HepG2 (cell line): Measurements from ENCODE around the gene FCAMR. TPM values are rescaled to one million over a fixed set of nuclear protein-coding genes. Genes with fewer than 3 reads are reported as not detected.
A peak's percentile ranks its signal among the peaks of the same experiment; 100 is the strongest.

Experiments used
- ATAC-seq: fragments of 200-7000 bp; cut with Tn5 transposase; 3 replicates; pipeline ENCODE4 v1.9.1; 2020; ENCODE audit warnings: mild to moderate bottlenecking, moderate library complexity
- BruUV-seq: library from RNA; stranded (reverse); fragments of 400-500 nt; replicated peaks from 2 replicates; lab custom pipeline; 2021; lab: Mats Ljungman, UMichigan
- CTCF ChIA-PET: fragments of 300-600 bp; formaldehyde crosslinking; extraction: SDS; loops from one replicate; lab custom pipeline; 2021; ENCODE audit warnings: low total read pairs, inconsistent platforms, low intra/inter-chr PET ratio; lab: Yijun Ruan, JAX
- POLR2A ChIA-PET: fragments of 350-600 bp; sonication (Branson Sonifier 250); formaldehyde crosslinking; loops from one replicate; lab custom pipeline; 2020; ENCODE audit warnings: antibody characterized with exemption, inconsistent platforms; lab: Yijun Ruan, JAX
- DNase-seq: peaks from one replicate; pipeline ENCODE4 v3.0.0-alpha.2; 2015; ENCODE audit warnings: low spot score
- FAIRE-seq: peaks from 3 replicates; lab custom pipeline; 2011; peaks lifted over from hg19 to GRCh38; lab: Jason Lieb, UNC
- H2AFZ ChIP-seq: one replicate; pipeline ENCODE4 v1.6.1; 2011; ENCODE audit warnings: low read length, inconsistent platforms
- H3K27ac ChIP-seq: fragments of 300-600 bp; 3 replicates; pipeline ENCODE4 v1.8.0; 2011; ENCODE audit warnings: mixed run types, mild to moderate bottlenecking, mixed read lengths, low read length, inconsistent platforms; ENCODE audit not compliant: insufficient read depth; ENCODE audit errors: extremely low read length
- H3K27me3 ChIP-seq, 2 experiments: fragments of 200-600 bp in 1 of 2; 2 replicates in 1 of 2; 3 replicates in 1 of 2; pipeline versions ENCODE4 v1.6.0 to v1.8.0; 2011; ENCODE audit warnings: low read length in 2 of 2, mild to moderate bottlenecking in 2 of 2, moderate library complexity in 2 of 2, inconsistent platforms in 1 of 2; ENCODE audit not compliant: insufficient read depth in 2 of 2, control insufficient read depth in 1 of 2
- H3K36me3 ChIP-seq, 2 experiments: fragments of 200-600 bp in 1 of 2; replicated peaks in 1 of 2; 2 replicates in 1 of 2; 3 replicates in 1 of 2; pipeline versions ENCODE4 v1.5.1 to v1.8.0; 2011; ENCODE audit warnings: low read length in 2 of 2, inconsistent platforms in 1 of 2; ENCODE audit not compliant: insufficient read depth in 2 of 2, control insufficient read depth in 1 of 2
- H3K4me1 ChIP-seq: 2 replicates; pipeline ENCODE4 v1.5.1; 2012; ENCODE audit warnings: low read length, inconsistent platforms; ENCODE audit not compliant: insufficient read depth
- H3K4me2 ChIP-seq: 2 replicates; pipeline ENCODE4 v1.6.0; 2011; ENCODE audit warnings: low read depth, low read length, inconsistent platforms
- H3K4me3 ChIP-seq, 3 experiments: fragments of 200-600 bp in 1 of 3; sonication (generic), shearing (Covaris generic) in 1 of 3; replicated peaks in 1 of 3; 2 replicates each; pipeline ENCODE4 v1.5.1; 2011 to 2016; ENCODE audit warnings: low read length in 3 of 3, inconsistent platforms in 2 of 3, low read depth in 2 of 3, mild to moderate bottlenecking in 2 of 3, control low read depth in 1 of 3, mixed read lengths in 1 of 3; ENCODE audit not compliant: insufficient read depth in 1 of 3
- H3K79me2 ChIP-seq: one replicate; pipeline ENCODE4 v1.6.1; 2011; ENCODE audit warnings: low read length, inconsistent platforms; ENCODE audit not compliant: insufficient read depth
- H3K9ac ChIP-seq: 2 replicates; pipeline ENCODE4 v1.6.0; 2011; ENCODE audit warnings: mild to moderate bottlenecking, low read depth, low read length, inconsistent platforms; ENCODE audit not compliant: insufficient read depth
- H3K9me3 ChIP-seq: 2 replicates; pipeline ENCODE4 v1.5.1; 2012; ENCODE audit warnings: mild to moderate bottlenecking, low read length
- H4K20me1 ChIP-seq: 2 replicates; pipeline ENCODE4 v1.6.0; 2011; ENCODE audit warnings: inconsistent platforms, mild to moderate bottlenecking, low read length, moderate library complexity; ENCODE audit not compliant: insufficient read depth
- CCAR2 ChIP-seq: fragments of 200-400 bp; formaldehyde crosslinking; optimal IDR thresholded peaks from 2 replicates; pipeline ENCODE3; 2018; ENCODE audit warnings: low read depth, mild to moderate bottlenecking, low read length, moderate library complexity
- SMC3 ChIP-seq: IDR thresholded peaks from 2 replicates; pipeline ENCODE4 v1.6.1; 2011; ENCODE audit warnings: low read length, improper control_type of control experiment
- STAG1 ChIP-seq: sonication (generic); formaldehyde crosslinking; IDR thresholded peaks from 2 replicates; pipeline ENCODE4 v1.4.0; 2020; ENCODE audit warnings: missing genetic modification reagents
- TFDP2 ChIP-seq: sonication (generic); formaldehyde crosslinking; IDR thresholded peaks from 2 replicates; pipeline ENCODE4 v1.4.0; 2020; ENCODE audit warnings: missing genetic modification reagents
- ZBTB20 ChIP-seq: sonication (generic); formaldehyde crosslinking; IDR thresholded peaks from 2 replicates; pipeline ENCODE4 v1.8.1; 2023; ENCODE audit warnings: missing genetic modification reagents, low read depth, mild to moderate bottlenecking, borderline replicate concordance
- ZBTB21 ChIP-seq: sonication (generic); formaldehyde crosslinking; IDR thresholded peaks from 2 replicates; pipeline ENCODE4 v1.4.0; 2020; ENCODE audit warnings: missing genetic modification reagents
- ZNF292 ChIP-seq: sonication (generic); formaldehyde crosslinking; IDR thresholded peaks from 2 replicates; pipeline ENCODE4 v1.8.1; 2022; ENCODE audit warnings: mild to moderate bottlenecking, low read depth, missing genetic modification reagents, borderline replicate concordance
- ZNF768 ChIP-seq: sonication (generic); formaldehyde crosslinking; IDR thresholded peaks from 2 replicates; pipeline ENCODE4 v1.4.0; 2020; ENCODE audit warnings: missing genetic modification reagents
- WGBS: methylation state at CpG from one replicate; pipeline ENCODE4 v1.1.6; 2017; ENCODE audit warnings: low lambda C conversion rate; 5-methylcytosine and 5-hydroxymethylcytosine counted together
- in situ Hi-C: cut with HindIII; loops from 2 replicates; pipeline ENCODE4 v1.10.0; 2017; ENCODE audit warnings: low pct_unique_long_range_greater_than_20kb; ENCODE audit not compliant: extremely low pct_ligation_motif_present
- intact Hi-C: fragments of 100-400 bp; cut with micrococcal nuclease; formaldehyde crosslinking; loops from one replicate; pipeline ENCODE4 v1.10.0; 2022; ENCODE audit not compliant: unreplicated experiment
- polyA plus RNA-seq, 8 experiments: library from polyadenylated mRNA; depleted of rRNA in 3 of 8; stranded (reverse) in 7 of 8; unstranded in 1 of 8; fragments of >200 nt; fragmentation: Illumina TruSeq in 4 of 8; extraction: Trizol in 4 of 8; gene quantifications; 2 replicates each; pipeline versions ENCODE4 v1.2.1 to v1.2.3, GENCODE V29; 2011 to 2016; ENCODE audit warnings: low read depth in 4 of 8, missing spikeins in 1 of 8, mixed read lengths in 1 of 8; ENCODE audit not compliant: insufficient read depth in 1 of 8
- total RNA-seq, 5 experiments: library from RNA; depleted of rRNA; stranded (reverse); fragments of >200 nt; fragmentation: Illumina TruSeq; extraction: Trizol; gene quantifications; 2 replicates each; pipeline ENCODE4 v1.2.3, GENCODE V29; 2016; ENCODE audit warnings: low read depth in 1 of 5
- TF ChIP-seq, protein P1 (sequence below): sonication (generic); formaldehyde crosslinking; IDR thresholded peaks from 2 replicates; pipeline ENCODE4 v1.5.0; 2020; ENCODE audit warnings: mild to moderate bottlenecking, missing genetic modification reagents, moderate library complexity

Gene FCAMR
- total and polyA plus RNA-seq, 2 of the 13 experiments (the other 11 are each of a cell fraction or from before 2014, with no cell fraction given), result not detected

DNA sequence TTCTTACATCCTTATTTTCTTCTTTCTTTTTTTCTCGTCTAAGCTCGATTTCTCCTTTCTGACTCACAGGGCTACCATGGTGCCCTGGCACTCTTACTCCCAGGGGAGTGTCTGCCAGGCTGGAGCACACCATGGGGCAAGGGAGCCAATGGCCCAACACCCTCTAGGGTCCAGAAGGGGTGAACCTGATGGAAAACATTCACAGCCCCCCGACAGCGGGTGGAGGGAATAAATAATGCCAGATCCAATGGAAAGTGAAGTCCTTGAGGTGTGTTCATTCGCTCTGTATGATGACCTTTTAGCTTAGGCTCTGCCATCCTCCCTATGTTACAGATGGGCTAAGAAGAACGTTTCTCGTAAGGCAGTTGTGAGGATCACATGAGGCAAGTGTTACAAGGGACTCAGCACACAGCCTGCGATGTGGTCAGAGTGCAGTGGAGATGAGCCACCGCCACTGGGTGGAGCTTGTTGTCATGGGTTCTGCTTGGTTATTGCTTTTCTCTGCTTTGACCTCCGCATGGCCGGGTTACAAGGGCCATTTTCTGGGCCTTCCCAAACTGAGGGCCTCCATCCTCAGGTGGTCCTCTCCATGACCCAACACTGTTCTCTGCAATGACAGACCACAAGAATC is 45.0 kb downstream of the FCAMR start:
- Histone ChIP-seq H3K27me3 (no peaks in the 10 kb centered on the region), H3K4me2 (no peak overlapping the region), H3K36me3 (no peaks in the 10 kb centered on the region), H3K79me2 (no peaks in the 10 kb centered on the region), H2AFZ (no peak overlapping the region), H3K27ac (no peak overlapping the region), H4K20me1 (no peaks in the 10 kb centered on the region), H3K9me3 (no peaks in the 10 kb centered on the region), H3K9ac (no peak overlapping the region), H3K4me1 (peaks cover 35% of the 10 kb centered on the region), H3K4me3 (no peak overlapping the region)
- peak; percentile 38 for DNase-seq
- POLR2A ChIA-PET, result no interaction called here
- intact Hi-C loops (no loop called here), in situ Hi-C loops (no loop called here)
- ATAC-seq, result peak; percentile 91
- FAIRE-seq, result peak; percentile 91
- 31% methylated on average over 8 of the region's 11 CpGs for WGBS
- TF ChIP-seq, protein P1, sequence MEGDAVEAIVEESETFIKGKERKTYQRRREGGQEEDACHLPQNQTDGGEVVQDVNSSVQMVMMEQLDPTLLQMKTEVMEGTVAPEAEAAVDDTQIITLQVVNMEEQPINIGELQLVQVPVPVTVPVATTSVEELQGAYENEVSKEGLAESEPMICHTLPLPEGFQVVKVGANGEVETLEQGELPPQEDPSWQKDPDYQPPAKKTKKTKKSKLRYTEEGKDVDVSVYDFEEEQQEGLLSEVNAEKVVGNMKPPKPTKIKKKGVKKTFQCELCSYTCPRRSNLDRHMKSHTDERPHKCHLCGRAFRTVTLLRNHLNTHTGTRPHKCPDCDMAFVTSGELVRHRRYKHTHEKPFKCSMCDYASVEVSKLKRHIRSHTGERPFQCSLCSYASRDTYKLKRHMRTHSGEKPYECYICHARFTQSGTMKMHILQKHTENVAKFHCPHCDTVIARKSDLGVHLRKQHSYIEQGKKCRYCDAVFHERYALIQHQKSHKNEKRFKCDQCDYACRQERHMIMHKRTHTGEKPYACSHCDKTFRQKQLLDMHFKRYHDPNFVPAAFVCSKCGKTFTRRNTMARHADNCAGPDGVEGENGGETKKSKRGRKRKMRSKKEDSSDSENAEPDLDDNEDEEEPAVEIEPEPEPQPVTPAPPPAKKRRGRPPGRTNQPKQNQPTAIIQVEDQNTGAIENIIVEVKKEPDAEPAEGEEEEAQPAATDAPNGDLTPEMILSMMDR (CRISPR knock-in tag), result peak; percentile 76
- TF ChIP-seq CCAR2 (no peak), ZBTB20 (no peak), SMC3 (peak; percentile 44; the same call in 1 of the 2 replicates), STAG1 (CRISPR knock-in tag) (peak; percentile 57), ZNF768 (no peak), ZNF292 (CRISPR knock-in tag) (peak; percentile 37; the same call in 1 of the 2 replicates), ZBTB21 (CRISPR knock-in tag) (no peak), TFDP2 (no peak)
- CTCF ChIA-PET, result interaction anchor here (2.2 kb wide), 1 partner anchor 57 kb away, joined by 8 read pairs; no protein-coding TSS in a partner anchor
- no TSS peak for BruUV-seq
